HEK293 (cell line): ENCODE data around the gene INPP5D.

ENCODE experiments used
- ZBTB21 ChIP-seq: fragments of 450-650 bp; formaldehyde crosslinking; IDR thresholded peaks from 2 replicates; pipeline ENCODE4 v1.5.1; 2017; ENCODE audit warnings: missing biosample characterization, missing genetic modification characterization
- ZFHX2 ChIP-seq: fragments of 450-650 bp; formaldehyde crosslinking; conservative IDR thresholded peaks from 2 replicates; pipeline ENCODE4 v1.5.1; 2016; ENCODE audit warnings: missing biosample characterization, missing genetic modification characterization
- ZNF114 ChIP-seq: fragments of 450-650 bp; formaldehyde crosslinking; IDR thresholded peaks from 2 replicates; pipeline ENCODE4 v1.5.0; 2017; ENCODE audit warnings: missing biosample characterization, missing genetic modification characterization
- ZNF202 ChIP-seq: fragments of 450-650 bp; formaldehyde crosslinking; IDR thresholded peaks from 2 replicates; pipeline ENCODE4 v1.5.1; 2016; ENCODE audit warnings: missing biosample characterization, missing genetic modification characterization, borderline replicate concordance
- ZNF221 ChIP-seq: fragments of 450-650 bp; formaldehyde crosslinking; IDR thresholded peaks from 2 replicates; pipeline ENCODE4 v1.5.1; 2017; ENCODE audit warnings: missing biosample characterization, missing genetic modification characterization, borderline replicate concordance
- ZNF239 ChIP-seq: fragments of 450-650 bp; formaldehyde crosslinking; IDR thresholded peaks from 2 replicates; pipeline ENCODE4 v1.5.1; 2016; ENCODE audit warnings: missing biosample characterization, missing genetic modification characterization
- ZNF292 ChIP-seq: fragments of 450-650 bp; formaldehyde crosslinking; IDR thresholded peaks from 2 replicates; pipeline ENCODE4 v1.5.1; 2016; ENCODE audit warnings: low read depth, missing biosample characterization, missing genetic modification characterization, borderline replicate concordance
- ZNF311 ChIP-seq: fragments of 450-650 bp; formaldehyde crosslinking; IDR thresholded peaks from 2 replicates; pipeline ENCODE4 v1.5.1; 2017; ENCODE audit warnings: missing biosample characterization, missing genetic modification characterization, borderline replicate concordance
- ZNF514 ChIP-seq: fragments of 450-650 bp; formaldehyde crosslinking; IDR thresholded peaks from 2 replicates; pipeline ENCODE4 v1.5.1; 2016; ENCODE audit warnings: missing biosample characterization, missing genetic modification characterization
- ZNF660 ChIP-seq: fragments of 450-650 bp; IDR thresholded peaks from 2 replicates; pipeline ENCODE4 v1.5.1; 2018; ENCODE audit warnings: missing biosample characterization, mild to moderate bottlenecking, missing genetic modification characterization
- ZSCAN16 ChIP-seq: fragments of 450-650 bp; formaldehyde crosslinking; IDR thresholded peaks from 2 replicates; pipeline ENCODE4 v1.5.1; 2016; ENCODE audit warnings: missing biosample characterization, missing genetic modification characterization
- TF ChIP-seq, protein P1 (sequence below): fragments of 450-650 bp; formaldehyde crosslinking; IDR thresholded peaks from 2 replicates; pipeline ENCODE4 v1.5.1; 2016; ENCODE audit warnings: missing biosample characterization, missing genetic modification characterization
- TF ChIP-seq, protein P2 (sequence below): fragments of 450-650 bp; formaldehyde crosslinking; IDR thresholded peaks from 2 replicates; pipeline ENCODE4 v1.5.1; 2016; ENCODE audit warnings: missing biosample characterization, missing genetic modification characterization, borderline replicate concordance
- TF ChIP-seq, protein P3 (sequence below): fragments of 450-650 bp; formaldehyde crosslinking; IDR thresholded peaks from 2 replicates; pipeline ENCODE4 v1.5.1; 2016; ENCODE audit warnings: missing biosample characterization, missing genetic modification characterization

DNA sequence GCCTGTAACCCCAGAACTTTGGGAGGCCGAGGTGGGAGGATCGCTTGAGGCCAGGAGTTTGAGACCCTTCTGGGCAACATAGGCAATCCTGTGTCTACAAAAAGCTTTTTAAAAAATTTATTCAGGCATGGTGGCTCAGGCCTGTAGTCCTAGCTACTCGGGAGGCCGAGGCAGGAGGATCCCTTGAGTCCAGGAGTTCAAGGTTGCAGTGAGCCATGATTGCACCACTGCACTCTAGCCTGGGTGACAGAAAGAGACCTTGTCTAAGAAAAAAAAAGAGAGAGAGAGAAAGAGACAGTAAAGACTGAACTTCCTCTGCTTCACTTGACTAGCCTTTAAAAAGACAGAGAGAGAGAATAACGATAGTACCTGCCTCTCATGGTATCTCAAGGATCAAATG lies 62.4 kb downstream of the INPP5D start:
- TF ChIP-seq ZNF292: no peak
- TF ChIP-seq, protein P1, sequence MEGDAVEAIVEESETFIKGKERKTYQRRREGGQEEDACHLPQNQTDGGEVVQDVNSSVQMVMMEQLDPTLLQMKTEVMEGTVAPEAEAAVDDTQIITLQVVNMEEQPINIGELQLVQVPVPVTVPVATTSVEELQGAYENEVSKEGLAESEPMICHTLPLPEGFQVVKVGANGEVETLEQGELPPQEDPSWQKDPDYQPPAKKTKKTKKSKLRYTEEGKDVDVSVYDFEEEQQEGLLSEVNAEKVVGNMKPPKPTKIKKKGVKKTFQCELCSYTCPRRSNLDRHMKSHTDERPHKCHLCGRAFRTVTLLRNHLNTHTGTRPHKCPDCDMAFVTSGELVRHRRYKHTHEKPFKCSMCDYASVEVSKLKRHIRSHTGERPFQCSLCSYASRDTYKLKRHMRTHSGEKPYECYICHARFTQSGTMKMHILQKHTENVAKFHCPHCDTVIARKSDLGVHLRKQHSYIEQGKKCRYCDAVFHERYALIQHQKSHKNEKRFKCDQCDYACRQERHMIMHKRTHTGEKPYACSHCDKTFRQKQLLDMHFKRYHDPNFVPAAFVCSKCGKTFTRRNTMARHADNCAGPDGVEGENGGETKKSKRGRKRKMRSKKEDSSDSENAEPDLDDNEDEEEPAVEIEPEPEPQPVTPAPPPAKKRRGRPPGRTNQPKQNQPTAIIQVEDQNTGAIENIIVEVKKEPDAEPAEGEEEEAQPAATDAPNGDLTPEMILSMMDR (tag by site-specific recombination): no peak
- TF ChIP-seq ZNF514: no peak
- no peak for TF ChIP-seq ZNF239 (tag by site-specific recombination)
- TF ChIP-seq ZNF311 (tag by site-specific recombination): no peak
- no peak for TF ChIP-seq ZNF202 (tag by site-specific recombination)
- TF ChIP-seq ZSCAN16 (tag by site-specific recombination): no peak
- no peak for TF ChIP-seq ZFHX2
- TF ChIP-seq, protein P2, sequence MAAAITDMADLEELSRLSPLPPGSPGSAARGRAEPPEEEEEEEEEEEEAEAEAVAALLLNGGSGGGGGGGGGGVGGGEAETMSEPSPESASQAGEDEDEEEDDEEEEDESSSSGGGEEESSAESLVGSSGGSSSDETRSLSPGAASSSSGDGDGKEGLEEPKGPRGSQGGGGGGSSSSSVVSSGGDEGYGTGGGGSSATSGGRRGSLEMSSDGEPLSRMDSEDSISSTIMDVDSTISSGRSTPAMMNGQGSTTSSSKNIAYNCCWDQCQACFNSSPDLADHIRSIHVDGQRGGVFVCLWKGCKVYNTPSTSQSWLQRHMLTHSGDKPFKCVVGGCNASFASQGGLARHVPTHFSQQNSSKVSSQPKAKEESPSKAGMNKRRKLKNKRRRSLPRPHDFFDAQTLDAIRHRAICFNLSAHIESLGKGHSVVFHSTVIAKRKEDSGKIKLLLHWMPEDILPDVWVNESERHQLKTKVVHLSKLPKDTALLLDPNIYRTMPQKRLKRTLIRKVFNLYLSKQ: no peak
- no peak for TF ChIP-seq ZBTB21 (tag by site-specific recombination)
- TF ChIP-seq ZNF660 (tag by site-specific recombination): no peak
- TF ChIP-seq ZNF221: no peak
- TF ChIP-seq, protein P3, sequence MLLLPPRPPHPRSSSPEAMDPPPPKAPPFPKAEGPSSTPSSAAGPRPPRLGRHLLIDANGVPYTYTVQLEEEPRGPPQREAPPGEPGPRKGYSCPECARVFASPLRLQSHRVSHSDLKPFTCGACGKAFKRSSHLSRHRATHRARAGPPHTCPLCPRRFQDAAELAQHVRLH (tag by site-specific recombination): no peak
- no peak for TF ChIP-seq ZNF114 (tag by site-specific recombination)
